ENCODE results near the gene GNPAT. TPM values are rescaled to one million over a fixed set of nuclear protein-coding genes. Genes with fewer than 3 reads are reported as not detected.

GNPAT gene
- total and polyA plus RNA-seq, 4 donors: 14.7 to 32.0 (median 22.7) TPM

DNA sequence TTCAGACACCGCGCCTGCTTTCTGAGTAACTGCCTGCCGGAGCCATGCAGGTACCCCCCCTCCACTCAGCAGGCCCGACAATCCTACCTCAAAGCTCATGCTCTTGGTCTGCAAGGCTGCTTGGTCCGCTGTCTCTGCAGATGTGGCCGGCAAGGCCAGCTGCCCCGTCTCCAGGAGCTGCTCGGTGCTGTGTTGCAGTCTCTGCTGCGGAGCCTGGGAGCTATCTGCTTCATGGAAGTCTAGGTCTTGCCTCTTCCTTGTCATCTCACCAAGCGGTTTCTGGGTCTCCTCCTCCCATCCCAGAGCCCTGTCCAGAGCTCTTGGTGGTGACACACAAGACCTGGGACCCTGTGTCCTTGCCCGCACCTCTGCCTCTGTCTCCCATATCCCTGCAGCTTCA is 24.0 kb upstream of the GNPAT start (continued):
- TF ChIP-seq REST (IDR thresholded peaks at IDR 0.05) (no peak), SP1 (IDR thresholded peaks at IDR 0.05) (no peak)
- TF ChIP-seq, protein P1, sequence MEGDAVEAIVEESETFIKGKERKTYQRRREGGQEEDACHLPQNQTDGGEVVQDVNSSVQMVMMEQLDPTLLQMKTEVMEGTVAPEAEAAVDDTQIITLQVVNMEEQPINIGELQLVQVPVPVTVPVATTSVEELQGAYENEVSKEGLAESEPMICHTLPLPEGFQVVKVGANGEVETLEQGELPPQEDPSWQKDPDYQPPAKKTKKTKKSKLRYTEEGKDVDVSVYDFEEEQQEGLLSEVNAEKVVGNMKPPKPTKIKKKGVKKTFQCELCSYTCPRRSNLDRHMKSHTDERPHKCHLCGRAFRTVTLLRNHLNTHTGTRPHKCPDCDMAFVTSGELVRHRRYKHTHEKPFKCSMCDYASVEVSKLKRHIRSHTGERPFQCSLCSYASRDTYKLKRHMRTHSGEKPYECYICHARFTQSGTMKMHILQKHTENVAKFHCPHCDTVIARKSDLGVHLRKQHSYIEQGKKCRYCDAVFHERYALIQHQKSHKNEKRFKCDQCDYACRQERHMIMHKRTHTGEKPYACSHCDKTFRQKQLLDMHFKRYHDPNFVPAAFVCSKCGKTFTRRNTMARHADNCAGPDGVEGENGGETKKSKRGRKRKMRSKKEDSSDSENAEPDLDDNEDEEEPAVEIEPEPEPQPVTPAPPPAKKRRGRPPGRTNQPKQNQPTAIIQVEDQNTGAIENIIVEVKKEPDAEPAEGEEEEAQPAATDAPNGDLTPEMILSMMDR (IDR thresholded peaks at IDR 0.05; ENCODE audit: low read depth, low read length, missing input control): no peak

DNA sequence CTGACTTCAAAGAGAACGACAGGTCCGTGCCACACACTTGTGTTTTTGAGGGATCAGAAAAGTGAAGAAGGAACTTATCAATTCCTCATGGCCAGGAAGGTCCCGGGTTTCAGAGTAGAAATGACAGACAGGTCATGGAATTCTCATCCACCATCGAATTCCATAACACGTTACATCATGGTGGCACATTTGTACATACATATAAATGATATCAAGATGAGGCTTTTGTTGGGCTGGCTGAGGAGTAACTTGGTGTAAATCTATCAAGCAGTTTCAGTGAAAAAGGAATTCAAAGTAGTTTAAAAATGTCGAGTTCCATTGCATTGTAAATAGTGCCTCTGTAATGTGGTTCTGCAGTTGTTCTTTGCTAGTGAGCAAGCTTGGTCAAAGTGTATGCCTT is 22.9 kb upstream of the GNPAT start:
- no peak for TF ChIP-seq HNF4G (IDR thresholded peaks at IDR 0.05)
- TF ChIP-seq SP1 (IDR thresholded peaks at IDR 0.05): no peak
- no peak for TF ChIP-seq EGR1 (IDR thresholded peaks at IDR 0.05; ENCODE audit: low read depth in 2 of 2)
- TF ChIP-seq HNF4A (conservative IDR thresholded peaks at IDR 0.05): no peak
- TF ChIP-seq GABPA (IDR thresholded peaks at IDR 0.05 in 1 of 2, conservative IDR thresholded peaks at IDR 0.05 in 1 of 2): no peak
- TF ChIP-seq JUND (IDR thresholded peaks at IDR 0.05): no peak
- TF ChIP-seq, protein P2, sequence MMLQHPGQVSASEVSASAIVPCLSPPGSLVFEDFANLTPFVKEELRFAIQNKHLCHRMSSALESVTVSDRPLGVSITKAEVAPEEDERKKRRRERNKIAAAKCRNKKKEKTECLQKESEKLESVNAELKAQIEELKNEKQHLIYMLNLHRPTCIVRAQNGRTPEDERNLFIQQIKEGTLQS (IDR thresholded peaks at IDR 0.05): no peak
- peaks cover 0 to 14% (median 1%) of the 10 kb centered on the region in 4 donors for H3K4me1 ChIP-seq (ENCODE audit: control insufficient read depth in 4 of 4, insufficient read depth in 4 of 4, low read length in 3 of 4)
- no peaks in the 10 kb centered on the region for H3K27me3 ChIP-seq (ENCODE audit: control insufficient read depth in 4 of 4, insufficient read depth in 4 of 4, low read length in 3 of 4)
- no peaks in the 10 kb centered on the region for H3K9me3 ChIP-seq (ENCODE audit: control insufficient read depth in 4 of 4, low read length in 3 of 4)
- no peak overlapping the region for H3K4me3 ChIP-seq (ENCODE audit: low read depth in 1 of 3, low read length in 3 of 3)
- peaks cover 0 to 2% (median 0%) of the 10 kb centered on the region in 4 donors for H3K36me3 ChIP-seq (ENCODE audit: control insufficient read depth in 4 of 4, insufficient read depth in 3 of 4, low read depth in 1 of 4, low read length in 3 of 4)
- no peak for DNase-seq (ENCODE audit: low spot score)
- no peak overlapping the region for H3K9ac ChIP-seq (ENCODE audit: low read depth in 1 of 2, low read length in 2 of 2)
- no peak overlapping the region for H3K27ac ChIP-seq (ENCODE audit: low read depth in 1 of 2, low read length in 2 of 2)
- WGBS: 83% methylated on average over 6 of the region's 6 CpGs

- DNase-seq (ENCODE audit: low spot score): no peak
- H3K27ac ChIP-seq (ENCODE audit: low read depth in 1 of 2, low read length in 2 of 2): no peak overlapping the region
- no peaks in the 10 kb centered on the region for H3K27me3 ChIP-seq (ENCODE audit: control insufficient read depth in 4 of 4, insufficient read depth in 4 of 4, low read length in 3 of 4)
- peaks cover 0 to 14% (median 1%) of the 10 kb centered on the region in 4 donors for H3K4me1 ChIP-seq (ENCODE audit: control insufficient read depth in 4 of 4, insufficient read depth in 4 of 4, low read length in 3 of 4)
- TF ChIP-seq SP1 (IDR thresholded peaks at IDR 0.05) (peak; percentile 17), HNF4A (conservative IDR thresholded peaks at IDR 0.05) (peak in 1 of 2 donors; percentile 18), RXRA (IDR thresholded peaks at IDR 0.05) (peak; percentile 32 to 59), EGR1 (IDR thresholded peaks at IDR 0.05; ENCODE audit: low read depth in 2 of 2) (no peak)
- TF ChIP-seq, protein P3, sequence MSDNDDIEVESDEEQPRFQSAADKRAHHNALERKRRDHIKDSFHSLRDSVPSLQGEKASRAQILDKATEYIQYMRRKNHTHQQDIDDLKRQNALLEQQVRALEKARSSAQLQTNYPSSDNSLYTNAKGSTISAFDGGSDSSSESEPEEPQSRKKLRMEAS (IDR thresholded peaks at IDR 0.05): no peak
- H3K4me3 ChIP-seq (ENCODE audit: low read depth in 1 of 3, low read length in 3 of 3): no peak overlapping the region
- 70% methylated on average over 10 of the region's 10 CpGs for WGBS
- no peak overlapping the region for H3K9ac ChIP-seq (ENCODE audit: low read depth in 1 of 2, low read length in 2 of 2)
- H3K9me3 ChIP-seq (ENCODE audit: control insufficient read depth in 4 of 4, low read length in 3 of 4): no peaks in the 10 kb centered on the region
- peaks cover 3 to 14% (median 9%) of the 10 kb centered on the region in 4 donors for H3K36me3 ChIP-seq (ENCODE audit: control insufficient read depth in 4 of 4, insufficient read depth in 3 of 4, low read depth in 1 of 4, low read length in 3 of 4)
Observed at GRCh38 chr1:231219422-231220401, 21.3 kb upstream of the GNPAT start.
